Stimulated activated CD8-positive, alpha-beta memory T cell treated with anti-CD3 and anti-CD28 coated beads, Interleukin-7, amount 100 ng/mL, for 48 hours (primary cell): ENCODE measurements around the gene AGPAT3.

ENCODE experiments used
- DNase-seq, 2 donors: peaks; one replicate each; pipeline ENCODE4 v3.0.0-alpha.2; 2020; ENCODE audit warnings: low read depth in 1 of 2; ENCODE audit errors: extremely low read depth in 1 of 2

Gene AGPAT3

DNA sequence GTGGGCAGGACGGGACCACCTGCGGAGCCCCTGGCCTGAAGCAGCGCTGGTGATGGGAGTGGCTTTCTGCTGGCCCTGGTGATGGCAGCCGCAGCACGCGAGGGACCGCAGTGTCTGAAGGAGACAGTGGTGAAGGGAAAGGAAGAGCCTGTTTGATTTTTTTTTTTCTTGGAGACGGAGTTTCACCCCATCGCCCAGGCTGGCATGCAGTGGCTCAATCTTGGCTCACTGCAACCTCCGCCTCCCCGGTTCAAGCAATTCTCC, 106.9 kb downstream of the AGPAT3 start:
- DNase-seq, result no peak

DNA sequence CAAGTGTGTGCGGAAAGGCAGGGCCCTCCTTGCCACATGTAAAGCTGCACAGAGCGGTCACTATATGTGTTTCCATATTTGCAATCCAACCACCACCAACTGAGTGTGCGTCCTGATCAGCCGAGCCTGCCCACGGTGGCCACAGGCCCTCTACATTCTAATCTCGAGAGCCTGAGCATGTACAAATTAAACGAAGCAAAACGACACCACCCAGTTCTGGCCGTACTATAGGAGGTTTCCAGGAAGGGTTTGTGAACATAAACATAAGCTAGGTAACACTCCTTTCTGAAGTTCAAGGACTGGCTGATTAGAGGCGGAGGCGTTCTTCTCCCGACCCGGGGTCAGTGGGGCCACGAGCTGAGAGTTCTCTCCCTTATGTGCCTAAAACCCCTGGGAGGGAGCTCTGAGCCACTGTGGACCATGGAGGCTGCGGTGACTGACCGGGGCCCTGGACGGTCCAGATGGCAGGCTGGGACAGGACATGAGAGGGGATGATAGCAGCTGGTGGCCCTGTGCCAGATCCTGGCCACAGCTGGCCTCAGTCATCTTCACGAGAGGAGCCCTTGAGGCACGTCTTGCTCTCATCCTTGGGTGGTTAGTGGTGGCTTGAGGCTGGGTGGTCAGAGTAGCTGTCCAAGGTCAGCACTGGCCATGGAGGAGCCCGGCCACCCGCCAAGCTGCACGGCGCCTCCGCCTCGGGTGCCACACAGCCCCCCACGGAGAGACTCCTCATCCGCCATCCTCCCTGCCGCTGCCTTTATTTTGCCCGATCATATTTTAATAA, 108.0 kb downstream of the AGPAT3 start:
- DNase-seq, result no peak

- DNase-seq, result no peak
Measured at GRCh38 chr21:43973634-43973955, 108.6 kb downstream of the AGPAT3 start.

GRCh38 chr21:43974791-43975468, 109.9 kb downstream of the AGPAT3 start:
- DNase-seq, result no peak

DNA sequence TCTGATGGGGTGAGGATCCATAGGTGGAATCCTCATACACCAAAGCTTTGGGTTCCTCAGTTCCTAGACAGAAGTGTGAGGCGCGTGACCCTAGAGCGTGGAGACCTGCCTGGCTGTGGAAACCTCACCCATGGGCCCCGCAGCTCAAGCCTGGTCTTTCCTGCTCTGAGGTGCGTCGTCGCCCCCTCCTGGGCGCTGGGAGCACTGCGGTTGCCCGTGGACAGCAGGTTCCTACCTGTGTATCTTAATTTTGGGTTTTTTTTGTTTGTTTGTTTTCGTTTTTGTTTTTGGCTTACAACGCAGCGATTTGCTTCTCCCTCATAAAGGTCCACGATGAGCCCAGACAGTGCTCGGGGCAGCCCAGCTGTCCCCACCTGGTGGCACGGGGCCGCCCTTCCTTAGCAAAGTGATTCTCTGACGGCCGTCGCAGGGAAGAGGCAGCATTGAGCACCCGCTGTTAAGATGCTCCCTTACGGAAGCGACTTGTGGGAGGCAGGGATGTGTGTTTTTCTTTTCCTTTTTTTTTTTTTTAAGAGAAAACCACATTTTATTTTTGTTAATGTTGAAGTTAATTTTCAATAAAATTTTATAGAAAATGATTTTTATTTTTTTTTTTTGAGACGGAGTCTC, 110.6 kb downstream of the AGPAT3 start:
- DNase-seq, result peak; percentile 27 to 64

DNA sequence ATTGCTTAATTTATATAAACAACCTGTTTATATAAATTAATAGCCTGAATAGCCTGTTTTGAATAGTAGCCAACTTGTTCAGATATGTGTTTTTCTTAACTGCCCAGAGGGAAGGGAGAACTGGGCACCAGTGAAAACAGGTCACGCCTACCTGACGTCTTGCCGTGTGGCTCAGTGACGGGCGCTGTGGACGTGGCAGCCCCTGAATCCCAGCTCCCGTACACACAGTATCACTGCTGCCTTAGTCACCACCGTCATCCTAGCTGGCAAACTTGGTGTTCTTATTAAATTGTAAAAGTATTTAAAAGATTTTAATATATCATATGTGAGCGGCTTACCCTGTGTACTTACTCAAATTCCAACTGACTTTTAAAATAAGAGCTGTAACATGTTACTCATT, 111.6 kb downstream of the AGPAT3 start:
- no peak for DNase-seq

DNA sequence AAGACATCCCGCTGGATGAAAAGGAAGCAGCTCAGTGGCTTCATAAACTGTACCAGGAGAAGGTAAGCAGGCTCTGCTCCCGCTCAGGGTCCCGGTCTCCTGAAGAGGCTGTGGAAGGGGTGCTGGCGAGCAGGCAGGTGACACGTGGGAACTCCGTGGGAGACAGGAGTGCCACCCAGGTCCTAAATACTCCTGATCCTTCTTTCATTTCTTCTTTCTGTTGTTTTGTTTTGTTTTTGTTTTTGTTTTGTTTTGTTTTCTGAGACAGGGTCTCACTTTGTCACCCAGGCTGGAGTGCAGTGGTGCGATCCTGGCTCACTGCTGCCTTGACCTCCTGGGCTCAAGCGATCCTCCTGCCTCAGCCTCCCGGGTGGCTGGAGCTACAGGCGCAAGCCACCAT, 113.0 kb downstream of the AGPAT3 start:
- no peak for DNase-seq

GRCh38 chr21:43979654-43980053, 114.6 kb downstream of the AGPAT3 start:
- DNase-seq, result no peak

- no peak for DNase-seq
Measured at GRCh38 chr21:43981151-43981870, 116.3 kb downstream of the AGPAT3 start.

GRCh38 chr21:43981871-43982210, 116.8 kb downstream of the AGPAT3 start:
- DNase-seq, result no peak

- DNase-seq, result no peak
Measured at GRCh38 chr21:43982489-43983078, 117.6 kb downstream of the AGPAT3 start.

- DNase-seq, result no peak
Measured at GRCh38 chr21:43983390-43983789, 118.4 kb downstream of the AGPAT3 start.

GRCh38 chr21:43983860-43984420, 118.9 kb downstream of the AGPAT3 start:
- no peak for DNase-seq

- no peak for DNase-seq
Measured at GRCh38 chr21:43984905-43985689, 120.1 kb downstream of the AGPAT3 start.

DNA sequence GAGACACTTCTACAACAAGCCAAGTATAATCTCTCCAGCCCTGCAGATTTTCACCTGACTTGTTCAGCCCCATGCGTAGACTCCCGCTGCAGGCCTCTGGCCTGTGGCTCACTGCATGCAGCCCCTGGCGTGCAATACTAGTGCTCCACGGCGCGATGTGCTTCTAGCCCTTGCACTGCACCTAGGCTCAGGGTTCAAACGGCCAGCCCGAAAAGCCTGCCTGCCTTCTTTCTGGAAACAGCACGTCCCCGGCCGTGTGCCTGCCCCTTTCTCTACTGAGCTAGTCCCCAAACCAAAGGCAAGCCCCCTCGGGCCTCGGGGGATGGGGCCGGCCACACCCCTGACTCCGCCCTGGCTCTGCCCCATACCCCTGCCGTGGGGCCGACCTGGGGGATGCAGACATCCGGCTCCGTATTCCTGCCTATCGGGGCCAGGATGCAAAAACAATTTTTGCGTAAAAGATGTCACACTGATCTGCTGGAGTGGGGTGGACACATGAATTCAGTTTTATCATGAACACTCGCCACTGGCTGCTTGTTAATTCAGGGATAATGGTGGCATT, 120.7 kb downstream of the AGPAT3 start:
- DNase-seq, result no peak

GRCh38 chr21:43986544-43987451, 121.8 kb downstream of the AGPAT3 start:
- no peak for DNase-seq

DNA sequence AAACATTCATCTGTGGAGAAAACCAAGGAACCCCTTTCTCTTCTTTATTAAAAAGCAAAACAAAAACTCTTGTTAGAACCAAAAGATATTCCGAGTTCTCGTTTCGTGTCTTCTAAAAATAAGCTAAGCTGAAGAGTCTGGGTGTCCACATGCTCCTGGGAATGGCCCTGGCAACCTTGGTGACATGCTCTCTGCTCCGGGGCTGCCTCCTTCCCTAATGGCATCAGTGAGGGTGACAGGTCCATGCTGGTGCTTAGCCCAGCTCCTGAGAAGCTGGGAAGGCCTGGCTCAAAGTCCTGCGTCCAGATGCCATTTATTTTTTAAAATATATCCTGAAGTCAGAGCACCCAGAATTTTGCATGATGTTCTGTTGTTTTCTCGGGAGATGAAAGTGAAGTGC, 122.5 kb downstream of the AGPAT3 start:
- DNase-seq, result no peak

DNA sequence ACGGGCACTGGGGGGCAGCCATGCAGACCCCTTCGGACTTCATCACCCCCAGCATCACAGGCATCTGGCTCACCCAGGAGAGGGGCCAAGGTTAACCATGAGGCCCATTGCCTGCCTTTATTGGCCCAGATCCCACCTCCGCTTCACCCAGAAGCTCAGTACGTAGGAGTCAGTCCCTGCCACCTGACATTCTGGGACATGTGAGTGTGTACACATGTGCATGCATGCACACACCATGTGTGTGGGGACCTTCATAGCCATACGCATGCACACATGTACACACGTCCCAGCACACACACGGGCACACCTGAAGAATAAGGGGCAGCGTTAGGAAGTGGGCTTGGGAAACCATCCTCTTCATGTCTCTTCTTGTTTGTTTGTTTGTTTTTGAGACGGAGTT, 123.0 kb downstream of the AGPAT3 start:
- DNase-seq, result no peak
